Right kidney (tissue), 1 donor: ENCODE measurements around the gene GRM6.

Experiments used
- DNase-seq: peaks from one replicate; pipeline ENCODE4 v3.0.0-alpha.2; 2016

Gene GRM6

GRCh38 chr5:178984145-178985072 is 10.7 kb downstream of the GRM6 start:
- no peak for DNase-seq

DNA sequence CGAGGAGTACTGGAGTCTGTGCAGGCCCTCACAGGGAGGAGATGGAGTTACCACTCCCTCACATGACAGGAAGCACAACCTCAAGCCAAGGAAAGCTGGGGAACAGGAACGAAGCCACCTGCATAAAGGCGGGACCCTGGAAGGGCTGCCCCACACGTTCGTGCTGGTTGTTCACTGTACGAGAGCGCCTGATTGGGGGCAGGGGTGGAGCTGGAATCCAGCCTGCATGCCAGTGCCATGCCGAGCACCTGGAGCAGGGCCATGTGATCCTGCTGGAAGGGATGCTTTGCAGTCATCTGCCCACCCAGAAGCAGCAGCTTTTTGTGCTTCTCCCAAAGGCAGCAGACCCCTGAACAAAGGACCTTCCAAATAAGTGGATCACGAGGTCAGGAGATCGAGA is 11.4 kb downstream of the GRM6 start:
- DNase-seq = no peak

- DNase-seq = no peak
Measured at GRCh38 chr5:178982941-178983340, 12.2 kb downstream of the GRM6 start.

GRCh38 chr5:178981381-178981780 is 13.7 kb downstream of the GRM6 start:
- no peak for DNase-seq

GRCh38 chr5:178965465-178966055 is 29.6 kb downstream of the GRM6 start:
- no peak for DNase-seq

- peak; percentile 91 for DNase-seq
Measured at GRCh38 chr5:178941361-178941760, 53.8 kb downstream of the GRM6 start.

DNA sequence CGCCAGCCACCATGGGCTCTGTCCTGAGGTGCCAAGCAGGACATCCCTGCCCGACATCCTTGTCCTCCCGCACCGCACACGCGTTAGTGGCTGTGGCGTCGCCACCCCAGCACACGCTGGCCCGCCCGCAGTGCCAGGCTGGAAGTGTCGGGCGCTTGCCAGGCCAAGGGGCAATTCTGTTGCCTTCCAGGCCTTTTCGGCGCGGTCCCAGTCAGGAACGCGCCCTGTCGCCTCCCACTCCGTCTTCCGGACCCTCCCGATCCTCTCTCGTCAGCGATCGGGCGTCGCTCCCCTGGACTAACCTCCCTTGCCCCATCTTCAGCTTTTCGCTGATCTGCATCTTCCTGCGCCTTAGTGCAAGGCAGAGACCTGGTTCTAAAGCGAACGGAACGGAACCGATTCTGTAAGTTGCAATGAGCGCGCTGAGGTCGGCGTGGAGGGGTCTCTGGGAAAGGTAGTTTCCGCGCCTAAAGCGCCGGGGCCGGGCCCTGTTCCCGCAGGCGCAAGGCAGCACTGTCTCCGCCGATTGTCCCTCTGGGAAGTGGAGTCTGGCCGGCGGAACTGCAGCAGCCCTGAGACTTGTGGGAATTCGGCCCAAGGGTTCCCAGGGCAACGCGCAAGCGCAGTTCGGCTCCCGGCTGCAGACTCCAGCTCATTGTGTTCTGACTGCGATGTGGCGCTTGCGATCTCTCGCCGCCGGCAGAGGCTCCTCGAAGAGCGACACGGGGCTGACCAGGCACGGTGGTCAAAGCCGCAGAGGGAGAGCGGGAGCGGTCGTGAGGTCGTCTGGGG is 54.4 kb downstream of the GRM6 start, which contains the start of gene ZNF454:
ZNF454 (plus strand) TSS at position 630 of the 792 bp plus-strand sequence. CDS start 1,594 bp downstream, outside the sequence.
- peak; percentile 92 for DNase-seq

- no peak for DNase-seq
Measured at GRCh38 chr5:178931846-178932760, 63.0 kb downstream of the GRM6 start.
